Right lobe of liver (tissue), 6 donors: Measurements from ENCODE around the gene ASTN1. TPM values are rescaled to one million over a fixed set of nuclear protein-coding genes. Genes with fewer than 3 reads are reported as not detected.

ENCODE experiments used
- ATAC-seq, 4 donors: fragments of 200-7000 bp; cut with Tn5 transposase; one replicate each; pipeline ENCODE4 v1.9.1; 2020; ENCODE audit warnings: mild to moderate bottlenecking in 4 of 4, moderate library complexity in 4 of 4
- DNase-seq, 3 donors: peaks; one replicate each; pipeline ENCODE4 v3.0.0-alpha.2; 2020
- H3K27ac ChIP-seq, 3 donors: fragments of 200-600 bp; one replicate each; pipeline ENCODE4 v1.8.0; 2022
- H3K27me3 ChIP-seq, 2 donors: fragments of 200-600 bp; one replicate each; pipeline ENCODE4 v1.8.0; 2022
- H3K36me3 ChIP-seq, 4 donors: fragments of 200-600 bp; sonication (generic) in 1 of 4; one replicate each; pipeline versions ENCODE4 v1.5.1 to v1.8.0; 2017 to 2022; ENCODE audit warnings: control low read depth in 1 of 4
- H3K4me1 ChIP-seq, 4 donors: fragments of 200-600 bp; sonication (generic) in 1 of 4; one replicate each; pipeline versions ENCODE4 v1.5.1 to v1.8.0; 2017 to 2022; ENCODE audit warnings: control low read depth in 1 of 4
- H3K4me3 ChIP-seq, 3 donors: fragments of 200-600 bp; one replicate each; pipeline ENCODE4 v1.8.0; 2022
- H3K9me3 ChIP-seq, 4 donors: fragments of 200-600 bp; sonication (generic) in 1 of 4; one replicate each; pipeline versions ENCODE4 v1.5.1 to v1.8.0; 2017 to 2022; ENCODE audit warnings: control low read depth in 1 of 4
- POLR2A ChIP-seq: fragments of 450-650 bp; IDR thresholded peaks from one replicate; pipeline ENCODE4 v1.6.1; 2017; ENCODE audit warnings: antibody characterized with exemption, mild to moderate bottlenecking
- WGBS: methylation state at CpG from one replicate; pipeline ENCODE4 v1.1.6; 2018; ENCODE audit warnings: low coverage, low lambda C conversion rate; ENCODE audit not compliant: insufficient coverage; ENCODE audit errors: missing lambda C conversion rate; 5-methylcytosine and 5-hydroxymethylcytosine counted together
- intact Hi-C, 2 donors: fragments of 100-400 bp; cut with DNase I; formaldehyde crosslinking; loops; one replicate each; pipeline versions ENCODE4 v1.11.2 to v1.14.1; 2022
- total RNA-seq, 6 experiments: library from RNA; depleted of rRNA in 2 of 6; stranded (reverse); fragments of >200 nt in 2 of 6; fragmentation: NEBNext Ultra II Directional in 3 of 6; extraction: Animal tissue kit (Norgen Biotek cat#: 25700) in 3 of 6; gene quantifications; one replicate each; pipeline versions ENCODE4 v1.1.0 to v1.2.4, GENCODE V29; 2016 to 2023
- TF ChIP-seq, protein P1 (sequence below), 4 donors: fragments of 200-600 bp in 3 of 4; fragments of 450-650 bp in 1 of 4; IDR thresholded peaks; one replicate each; pipeline versions ENCODE4 v1.5.1 to v1.8.0; 2016 to 2022; ENCODE audit warnings: antibody characterized with exemption in 4 of 4, mild to moderate bottlenecking in 2 of 4
- donor health status: DM: no; HTN: yes; CAD: no.
- donor health status: DM: no; HTN: no; CAD: no.
- donor health status: DM: no; HTN: no; CAD: no.
- donor health status: DM: no; HTN: yes; CAD: no.
- donor health status: DM: no; HTN: yes; CAD: no.

The ASTN1 gene
- total RNA-seq, 6 experiments from 2014 or later: 0.06 to 0.78 (median 0.18) TPM

GRCh38 chr1:177172866-177173265, 8.4 kb upstream of the ASTN1 start:
- Histone ChIP-seq H3K27me3 (no peaks in the 10 kb centered on the region), H3K27ac (no peak overlapping the region), H3K36me3 (no peaks in the 10 kb centered on the region), H3K4me3 (no peak overlapping the region), H3K9me3 (no peaks in the 10 kb centered on the region), H3K4me1 (peaks cover 0 to 7% (median 0%) of the 10 kb centered on the region in 4 donors)
- 61% methylated on average over 3 of the region's 3 CpGs for WGBS
- DNase-seq (no peak), ATAC-seq (no peak)
- TF ChIP-seq, protein P1, sequence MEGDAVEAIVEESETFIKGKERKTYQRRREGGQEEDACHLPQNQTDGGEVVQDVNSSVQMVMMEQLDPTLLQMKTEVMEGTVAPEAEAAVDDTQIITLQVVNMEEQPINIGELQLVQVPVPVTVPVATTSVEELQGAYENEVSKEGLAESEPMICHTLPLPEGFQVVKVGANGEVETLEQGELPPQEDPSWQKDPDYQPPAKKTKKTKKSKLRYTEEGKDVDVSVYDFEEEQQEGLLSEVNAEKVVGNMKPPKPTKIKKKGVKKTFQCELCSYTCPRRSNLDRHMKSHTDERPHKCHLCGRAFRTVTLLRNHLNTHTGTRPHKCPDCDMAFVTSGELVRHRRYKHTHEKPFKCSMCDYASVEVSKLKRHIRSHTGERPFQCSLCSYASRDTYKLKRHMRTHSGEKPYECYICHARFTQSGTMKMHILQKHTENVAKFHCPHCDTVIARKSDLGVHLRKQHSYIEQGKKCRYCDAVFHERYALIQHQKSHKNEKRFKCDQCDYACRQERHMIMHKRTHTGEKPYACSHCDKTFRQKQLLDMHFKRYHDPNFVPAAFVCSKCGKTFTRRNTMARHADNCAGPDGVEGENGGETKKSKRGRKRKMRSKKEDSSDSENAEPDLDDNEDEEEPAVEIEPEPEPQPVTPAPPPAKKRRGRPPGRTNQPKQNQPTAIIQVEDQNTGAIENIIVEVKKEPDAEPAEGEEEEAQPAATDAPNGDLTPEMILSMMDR (IDR thresholded peaks at IDR 0.05): no peak
- TF ChIP-seq POLR2A: no peak
- intact Hi-C loops: loop anchor here in 1 of 2 donors (10.0 kb wide), 1 partner anchor 278 kb away; no protein-coding TSS in a partner anchor

DNA sequence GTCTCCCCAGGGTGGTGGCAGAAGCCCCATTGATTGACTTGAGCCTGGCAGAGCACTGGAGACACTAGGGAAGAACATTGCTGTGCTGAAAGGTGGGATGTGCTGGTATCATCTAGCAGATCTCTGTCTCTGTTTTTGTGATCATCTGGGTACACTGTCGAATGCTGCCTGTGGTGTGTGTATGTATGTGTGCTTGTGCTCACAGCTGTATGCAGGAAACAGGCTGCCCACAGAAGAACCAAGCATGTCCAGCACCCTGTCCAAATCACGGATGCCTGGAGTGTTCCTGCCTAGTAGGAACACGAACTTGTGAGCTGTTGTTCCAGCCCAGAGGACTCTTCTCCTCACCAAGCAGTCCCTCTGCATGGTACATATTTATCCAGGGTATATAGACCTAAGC, 7.8 kb upstream of the ASTN1 start:
- H3K9me3 ChIP-seq: no peaks in the 10 kb centered on the region
- WGBS: 40% methylated on average over 1 of the region's 3 CpGs

GRCh38 chr1:177171536-177172123, 7.1 kb upstream of the ASTN1 start:
- Histone ChIP-seq H3K36me3 (no peaks in the 10 kb centered on the region), H3K27ac (no peak overlapping the region), H3K27me3 (peaks cover 0 to 2% of the 10 kb centered on the region in 2 donors), H3K9me3 (no peaks in the 10 kb centered on the region), H3K4me3 (no peak overlapping the region), H3K4me1 (peaks cover 0 to 7% (median 0%) of the 10 kb centered on the region in 4 donors)
- ATAC-seq: peak in 1 of 4 donors; percentile 53
- intact Hi-C loops: loop anchor here in 1 of 2 donors (10.0 kb wide), 1 partner anchor 277 kb away; no protein-coding TSS in a partner anchor
- DNase-seq: no peak
- WGBS: 6% methylated on average over 6 of the region's 8 CpGs
- TF ChIP-seq, protein P1 (IDR thresholded peaks at IDR 0.05): no peak
- TF ChIP-seq POLR2A: no peak

More for the DNA sequence above, 7.8 kb upstream of the ASTN1 start:
- DNase-seq (no peak), ATAC-seq (no peak)
- no peaks in the 10 kb centered on the region for H3K36me3 ChIP-seq
- intact Hi-C loops: loop anchor here in 1 of 2 donors (10.0 kb wide), 1 partner anchor 277 kb away; no protein-coding TSS in a partner anchor
- no peak overlapping the region for H3K4me3 ChIP-seq
- no peaks in the 10 kb centered on the region for H3K27me3 ChIP-seq
- TF ChIP-seq, protein P1 (IDR thresholded peaks at IDR 0.05): no peak
- TF ChIP-seq POLR2A: no peak
- no peak overlapping the region for H3K27ac ChIP-seq
- peaks cover 0 to 7% (median 0%) of the 10 kb centered on the region in 4 donors for H3K4me1 ChIP-seq

- intact Hi-C loops: loop anchor here in 1 of 2 donors (10.0 kb wide), 1 partner anchor 276 kb away; no protein-coding TSS in a partner anchor
- Histone ChIP-seq H3K4me3 (peak within 1 kb of the TSS in 2 of 3 donors; percentile 0 to 3), H3K9me3 (no peaks in the 10 kb centered on the region), H3K27me3 (peaks cover 0 to 7% of the 10 kb centered on the region in 2 donors), H3K36me3 (no peaks in the 10 kb centered on the region), H3K27ac (no peak within 1 kb of the TSS), H3K4me1 (peaks cover 0 to 7% (median 0%) of the 10 kb centered on the region in 4 donors)
- TF ChIP-seq, protein P1 (IDR thresholded peaks at IDR 0.05): no peak
- no peak for TF ChIP-seq POLR2A
- WGBS: 4% methylated on average over 24 of the region's 49 CpGs
- DNase-seq (peak in 2 of 3 donors; percentile 29 to 55), ATAC-seq (peak; percentile 42 to 65 (median 57))
These were observed 6.4 kb upstream of the ASTN1 start, which contains the start of gene BRINP2 for GRCh38 chr1:177170756-177171535. BRINP2 (plus strand) TSS chr1:177170958; CDS start chr1:177229877, 58,919 bp downstream.
